SU-DHL-6 (cell line): ENCODE results near the gene GRIA1.

ENCODE experiments used
- H2AFZ ChIP-seq: fragments of 200-600 bp; sonication (generic); 2 replicates; pipeline ENCODE4 v1.6.1; 2014; ENCODE audit warnings: low read depth, mild to moderate bottlenecking, moderate library complexity, mixed read lengths, antibody characterized with exemption, low read length; ENCODE audit not compliant: severe bottlenecking
- H3F3A ChIP-seq: fragments of 200-600 bp; shearing (Covaris generic); 2 replicates; pipeline ENCODE4 v1.6.0; 2016; ENCODE audit warnings: antibody characterized with exemption, mild to moderate bottlenecking; ENCODE audit not compliant: insufficient read depth
- H3K27ac ChIP-seq: fragments of 200-600 bp; sonication (generic); 2 replicates; pipeline ENCODE4 v1.5.1; 2016; ENCODE audit warnings: low read depth, mild to moderate bottlenecking, low read length, moderate library complexity, mixed read lengths
- H3K27me3 ChIP-seq: fragments of 200-600 bp; sonication (generic), shearing (Covaris generic); 2 replicates; pipeline ENCODE4 v1.6.0; 2014; ENCODE audit warnings: mild to moderate bottlenecking, low read length
- H3K36me3 ChIP-seq: fragments of 200-600 bp; sonication (generic); 2 replicates; pipeline ENCODE4 v1.6.1; 2014; ENCODE audit warnings: mild to moderate bottlenecking, low read length, mixed read lengths
- H3K4me2 ChIP-seq: fragments of 300-600, 200-600 bp; shearing (Covaris generic), sonication (generic); 2 replicates; pipeline ENCODE4 v1.6.0; 2014; ENCODE audit warnings: low read length, low read depth, mild to moderate bottlenecking; ENCODE audit not compliant: poor library complexity, severe bottlenecking
- H3K4me3 ChIP-seq: fragments of 200-600 bp; sonication (generic); 2 replicates; pipeline ENCODE4 v1.5.1; 2014; ENCODE audit warnings: antibody characterized with exemption, low read length, mild to moderate bottlenecking, mixed read lengths; ENCODE audit not compliant: insufficient read depth, poor library complexity, severe bottlenecking
- H3K79me2 ChIP-seq: fragments of 200-600 bp; sonication (generic); 2 replicates; pipeline ENCODE4 v1.6.1; 2014; ENCODE audit warnings: mild to moderate bottlenecking, low read length, moderate library complexity; ENCODE audit not compliant: insufficient read depth
- H3K9ac ChIP-seq: fragments of 200-600 bp; sonication (generic); 2 replicates; pipeline ENCODE4 v1.7.0; 2014; ENCODE audit warnings: mild to moderate bottlenecking, low read length
- H3K9me2 ChIP-seq: fragments of 200-600 bp; sonication (generic); replicated peaks from 2 replicates; pipeline ENCODE4 v1.6.1; 2014; ENCODE audit warnings: low read length; ENCODE audit not compliant: insufficient read depth
- H3K9me3 ChIP-seq: fragments of 200-600 bp; sonication (generic); 2 replicates; pipeline ENCODE4 v1.6.1; 2014; ENCODE audit warnings: low read length, mixed read lengths; ENCODE audit not compliant: insufficient read depth
- H4K20me1 ChIP-seq: fragments of 200-600 bp; sonication (generic); 2 replicates; pipeline ENCODE4 v1.6.1; 2014; ENCODE audit warnings: low read depth, mild to moderate bottlenecking, antibody characterized with exemption, low read length, moderate library complexity, mixed read lengths
- EZH2phosphoT487 ChIP-seq: fragments of 200-600 bp; sonication (generic), shearing (Covaris generic); conservative IDR thresholded peaks from 2 replicates; pipeline ENCODE4 v1.6.1; 2018; ENCODE audit warnings: mild to moderate bottlenecking, antibody characterized with exemption, low read length, moderate library complexity, mixed read lengths
- TF ChIP-seq, protein P1 (sequence below): fragments of 200-600 bp; sonication (generic); IDR thresholded peaks from one replicate; pipeline ENCODE4 v1.5.1; 2017; ENCODE audit warnings: antibody characterized with exemption, mild to moderate bottlenecking, low read length, moderate library complexity; ENCODE audit not compliant: insufficient read depth, poor library complexity, severe bottlenecking

The GRIA1 gene

GRCh38 chr5:153676406-153676805, 185.9 kb downstream of the GRIA1 start:
- no peaks in the 10 kb centered on the region for H3K27me3 ChIP-seq
- H3K27ac ChIP-seq, result no peak overlapping the region
- TF ChIP-seq, protein P1, sequence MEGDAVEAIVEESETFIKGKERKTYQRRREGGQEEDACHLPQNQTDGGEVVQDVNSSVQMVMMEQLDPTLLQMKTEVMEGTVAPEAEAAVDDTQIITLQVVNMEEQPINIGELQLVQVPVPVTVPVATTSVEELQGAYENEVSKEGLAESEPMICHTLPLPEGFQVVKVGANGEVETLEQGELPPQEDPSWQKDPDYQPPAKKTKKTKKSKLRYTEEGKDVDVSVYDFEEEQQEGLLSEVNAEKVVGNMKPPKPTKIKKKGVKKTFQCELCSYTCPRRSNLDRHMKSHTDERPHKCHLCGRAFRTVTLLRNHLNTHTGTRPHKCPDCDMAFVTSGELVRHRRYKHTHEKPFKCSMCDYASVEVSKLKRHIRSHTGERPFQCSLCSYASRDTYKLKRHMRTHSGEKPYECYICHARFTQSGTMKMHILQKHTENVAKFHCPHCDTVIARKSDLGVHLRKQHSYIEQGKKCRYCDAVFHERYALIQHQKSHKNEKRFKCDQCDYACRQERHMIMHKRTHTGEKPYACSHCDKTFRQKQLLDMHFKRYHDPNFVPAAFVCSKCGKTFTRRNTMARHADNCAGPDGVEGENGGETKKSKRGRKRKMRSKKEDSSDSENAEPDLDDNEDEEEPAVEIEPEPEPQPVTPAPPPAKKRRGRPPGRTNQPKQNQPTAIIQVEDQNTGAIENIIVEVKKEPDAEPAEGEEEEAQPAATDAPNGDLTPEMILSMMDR, result no peak
- TF ChIP-seq EZH2phosphoT487, result no peak
- no peak overlapping the region for H3K9ac ChIP-seq
- no peaks in the 10 kb centered on the region for H3K9me3 ChIP-seq
- H4K20me1 ChIP-seq, result no peaks in the 10 kb centered on the region
- no peaks in the 10 kb centered on the region for H3K36me3 ChIP-seq
- H3K4me2 ChIP-seq, result no peak overlapping the region
- H3K9me2 ChIP-seq, result no peaks in the 10 kb centered on the region
- H3K79me2 ChIP-seq, result no peaks in the 10 kb centered on the region
- no peak overlapping the region for H3K4me3 ChIP-seq
- H3F3A ChIP-seq, result no peaks in the 10 kb centered on the region
- no peak overlapping the region for H2AFZ ChIP-seq

DNA sequence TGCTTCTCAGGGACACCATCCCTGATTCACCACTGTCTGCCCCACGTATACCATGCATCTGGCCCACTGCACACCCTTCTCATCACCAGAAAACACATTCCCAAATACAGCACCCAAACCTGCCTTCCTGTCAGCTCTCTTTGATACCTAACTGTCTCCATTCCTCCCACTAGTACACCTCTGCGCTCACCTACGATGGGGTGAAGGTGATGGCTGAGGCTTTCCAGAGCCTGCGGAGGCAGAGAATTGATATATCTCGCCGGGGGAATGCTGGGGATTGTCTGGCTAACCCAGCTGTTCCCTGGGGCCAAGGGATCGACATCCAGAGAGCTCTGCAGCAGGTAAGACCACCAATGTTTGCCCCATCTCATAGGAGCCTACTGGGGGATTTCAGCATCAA, 186.4 kb downstream of the GRIA1 start:
- no peaks in the 10 kb centered on the region for H3F3A ChIP-seq
- H3K4me3 ChIP-seq, result no peak overlapping the region
- no peak overlapping the region for H2AFZ ChIP-seq
- no peaks in the 10 kb centered on the region for H3K79me2 ChIP-seq
- H4K20me1 ChIP-seq, result no peaks in the 10 kb centered on the region
- H3K36me3 ChIP-seq, result no peaks in the 10 kb centered on the region
- H3K9me3 ChIP-seq, result no peaks in the 10 kb centered on the region
- no peaks in the 10 kb centered on the region for H3K9me2 ChIP-seq
- H3K27me3 ChIP-seq, result no peaks in the 10 kb centered on the region
- TF ChIP-seq EZH2phosphoT487, result no peak
- TF ChIP-seq, protein P1, result no peak
- H3K4me2 ChIP-seq, result no peak overlapping the region
- H3K9ac ChIP-seq, result no peak overlapping the region
- no peak overlapping the region for H3K27ac ChIP-seq

DNA sequence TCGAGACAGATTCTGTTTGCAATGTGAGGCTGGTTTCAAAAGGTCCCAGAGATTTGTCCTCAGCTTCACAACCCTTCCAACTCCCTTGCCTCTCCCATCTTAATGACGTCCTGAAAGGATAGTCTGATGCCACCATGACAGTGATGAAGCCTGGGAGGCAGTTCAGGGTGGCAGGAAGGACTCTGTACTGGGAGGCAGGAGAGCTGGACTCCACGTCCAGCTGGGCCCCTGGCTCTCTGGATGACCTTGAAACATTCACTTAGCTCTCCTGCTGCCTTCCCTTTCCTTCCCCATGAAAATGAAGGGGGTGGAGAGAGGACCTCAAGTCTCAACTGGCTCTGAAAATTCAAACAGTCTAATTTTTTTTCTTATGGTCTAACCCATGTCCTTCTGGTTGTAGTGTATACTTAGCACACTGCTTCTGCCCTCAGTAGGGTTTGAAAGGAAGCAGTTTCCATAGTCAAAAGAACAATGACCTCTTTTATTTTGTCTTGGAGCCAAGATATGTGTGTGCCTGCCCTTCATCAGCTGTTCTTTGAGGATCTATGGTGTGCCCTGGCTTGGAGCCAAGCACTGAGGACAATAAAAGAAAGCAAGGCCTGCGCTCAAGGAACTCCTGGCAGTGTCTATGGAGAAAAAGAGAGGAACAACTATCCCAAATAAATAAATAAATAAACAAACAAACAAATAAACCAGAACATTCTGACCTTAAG, 188.3 kb downstream of the GRIA1 start:
- Histone ChIP-seq H3K9me2 (no peaks in the 10 kb centered on the region), H4K20me1 (no peaks in the 10 kb centered on the region), H3K9me3 (no peaks in the 10 kb centered on the region), H3K36me3 (no peaks in the 10 kb centered on the region), H3K79me2 (no peaks in the 10 kb centered on the region), H3K27me3 (no peaks in the 10 kb centered on the region), H2AFZ (no peak overlapping the region), H3K4me2 (no peak overlapping the region), H3F3A (no peaks in the 10 kb centered on the region), H3K27ac (no peak overlapping the region), H3K4me3 (no peak overlapping the region), H3K9ac (no peak overlapping the region)
- TF ChIP-seq, protein P1, result no peak
- TF ChIP-seq EZH2phosphoT487, result no peak
